ENCODE measurements around the gene TTL. TPM values are rescaled to one million over a fixed set of nuclear protein-coding genes. Genes with fewer than 3 reads are reported as not detected.
A peak's percentile ranks its signal among the peaks of the same experiment; 100 is the strongest.

Gene TTL
- total and polyA plus RNA-seq, 2 of the 13 experiments (the other 11 are each of a cell fraction or from before 2014, with no cell fraction given): 19.0 to 59.8 TPM

- no peak for TF ChIP-seq ZNF646 (CRISPR knock-in tag; IDR thresholded peaks at IDR 0.05)
- TF ChIP-seq CREB1 (IDR thresholded peaks at IDR 0.05): 0 out of 2 replicates have a peak, but pooled peaks have one; percentile 12
- no peak for TF ChIP-seq CREB1 (CRISPR knock-in tag; IDR thresholded peaks at IDR 0.05)
These were observed 9.3 kb upstream of the TTL start (continued) for GRCh38 chr2:112472547-112473263.

GRCh38 chr2:112474844-112475486 lies 7.0 kb upstream of the TTL start:
- no peaks in the 10 kb centered on the region for H3K36me3 ChIP-seq (replicated peaks in 1 of 2; ENCODE audit: control insufficient read depth in 1 of 2, insufficient read depth in 2 of 2, low read length in 2 of 2)
- no TSS peak for BruUV-seq (replicated peaks)
- H3K9ac ChIP-seq (ENCODE audit: insufficient read depth, low read depth, low read length): no peak overlapping the region
- ChIA-PET POLR2A (no interaction called here), CTCF (ENCODE audit: low intra/inter-chr PET ratio, low total read pairs) (no interaction called here)
- H3K4me1 ChIP-seq (ENCODE audit: insufficient read depth, low read length): peaks cover 24% of the 10 kb centered on the region
- H3K27me3 ChIP-seq (ENCODE audit: control insufficient read depth in 1 of 2, insufficient read depth in 2 of 2, low read length in 2 of 2): no peaks in the 10 kb centered on the region
- intact Hi-C loops (cut with micrococcal nuclease; ENCODE audit: unreplicated experiment): no loop called here
- in situ Hi-C loops (cut with HindIII; ENCODE audit: extremely low pct_ligation_motif_present, low pct_unique_long_range_greater_than_20kb): no loop called here
- DNase-seq (ENCODE audit: low spot score) (no peak), FAIRE-seq (no peak), ATAC-seq (peak; percentile 84)
- H3K4me2 ChIP-seq (ENCODE audit: low read depth, low read length): no peak overlapping the region
- H3K79me2 ChIP-seq (ENCODE audit: insufficient read depth, low read length): no peaks in the 10 kb centered on the region
- no peak overlapping the region for H3K4me3 ChIP-seq (replicated peaks in 1 of 3; ENCODE audit: insufficient read depth in 1 of 3, low read depth in 2 of 3, low read length in 3 of 3)
- H2AFZ ChIP-seq (ENCODE audit: low read length): no peak overlapping the region
- no peaks in the 10 kb centered on the region for H3K9me3 ChIP-seq (ENCODE audit: low read length)
- no peak overlapping the region for H3K27ac ChIP-seq (ENCODE audit: extremely low read length, insufficient read depth, low read length)
- 22% methylated on average over 6 of the region's 6 CpGs for WGBS (ENCODE audit: low lambda C conversion rate)
- no peaks in the 10 kb centered on the region for H4K20me1 ChIP-seq (ENCODE audit: insufficient read depth, low read length)
- peak; percentile 37; the same call in 1 of the 2 replicates for TF ChIP-seq ZNF580 (CRISPR knock-in tag; IDR thresholded peaks at IDR 0.05; ENCODE audit: borderline replicate concordance, low read depth)
- peak; percentile 65; the same call in 1 of the 2 replicates for TF ChIP-seq HNF4A (CRISPR knock-in tag; IDR thresholded peaks at IDR 0.05)
- TF ChIP-seq SALL1 (CRISPR knock-in tag; IDR thresholded peaks at IDR 0.05): peak; percentile 57
- TF ChIP-seq ZFX (CRISPR knock-in tag; IDR thresholded peaks at IDR 0.05; ENCODE audit: low read depth): peak; percentile 30; the same call in 1 of the 2 replicates
- no peak for TF ChIP-seq ZNF740 (CRISPR knock-in tag; IDR thresholded peaks at IDR 0.05)
- no peak for TF ChIP-seq ONECUT2 (CRISPR knock-in tag; IDR thresholded peaks at IDR 0.05)
- no peak for TF ChIP-seq ZNF672 (CRISPR knock-in tag; IDR thresholded peaks at IDR 0.05)
- TF ChIP-seq KDM5B (CRISPR knock-in tag; IDR thresholded peaks at IDR 0.05; ENCODE audit: borderline replicate concordance): 0 out of 2 replicates have a peak, but pooled peaks have one; percentile 20
